Skeletal muscle satellite cell (primary cell): ENCODE data around the gene KRTAP5-11.
"Not testable (repeated sequence)": the region's sequence is repeated elsewhere in the genome, so short reads cannot be mapped to it uniquely, and the experiment has no call there.

Experiments used
- H3K27me3 ChIP-seq: 2 replicates; pipeline ENCODE4 v1.7.0; 2013; ENCODE audit warnings: low read length; ENCODE audit not compliant: control insufficient read depth, insufficient read depth
- H3K36me3 ChIP-seq: 2 replicates; pipeline ENCODE4 v1.7.0; 2013; ENCODE audit warnings: mild to moderate bottlenecking, control low read depth, low read length; ENCODE audit not compliant: insufficient read depth
- H3K4me1 ChIP-seq: 2 replicates; pipeline ENCODE4 v1.7.0; 2013; ENCODE audit warnings: low read length; ENCODE audit not compliant: control insufficient read depth, insufficient read depth
- H3K4me2 ChIP-seq: 2 replicates; pipeline ENCODE4 v1.7.0; 2013; ENCODE audit warnings: mild to moderate bottlenecking, low read length
- H3K4me3 ChIP-seq: 2 replicates; pipeline ENCODE4 v1.7.0; 2013; ENCODE audit warnings: low read length
- H3K9ac ChIP-seq: 2 replicates; pipeline ENCODE4 v1.7.0; 2013; ENCODE audit warnings: mild to moderate bottlenecking, low read depth, low read length, moderate library complexity
- H3K9me3 ChIP-seq: replicated peaks from 2 replicates; pipeline ENCODE4 v1.7.0; 2013; ENCODE audit warnings: mild to moderate bottlenecking, control low read depth, low read length

KRTAP5-11 gene

GRCh38 chr11:71566626-71567599, 15.8 kb downstream of the KRTAP5-11 start:
- H3K9me3 ChIP-seq, H3K36me3 ChIP-seq: not testable (repeated sequence)

GRCh38 chr11:71566081-71566620, 16.5 kb downstream of the KRTAP5-11 start:
- no peak overlapping the region for H3K4me2 ChIP-seq
- no peaks in the 10 kb centered on the region for H3K4me1 ChIP-seq
- H3K9ac ChIP-seq, result no peak overlapping the region
- H3K4me3 ChIP-seq, result no peak overlapping the region
- H3K9me3 ChIP-seq, result no peaks in the 10 kb centered on the region
- H3K36me3 ChIP-seq, result no peaks in the 10 kb centered on the region
- H3K27me3 ChIP-seq, result peaks cover 54% of the 10 kb centered on the region

More at GRCh38 chr11:71566626-71567599, 15.8 kb downstream of the KRTAP5-11 start:
- H3K4me2 ChIP-seq, H3K9ac ChIP-seq, H3K4me1 ChIP-seq, H3K4me3 ChIP-seq: not testable (repeated sequence)
- peaks cover 50% of the 10 kb centered on the region for H3K27me3 ChIP-seq

- Histone ChIP-seq H3K9me3 (no peaks in the 10 kb centered on the region), H3K4me2 (no peak within 1 kb of the TSS), H3K27me3 (peaks cover 53% of the 10 kb centered on the region), H3K9ac (no peak within 1 kb of the TSS), H3K4me3 (no peak within 1 kb of the TSS), H3K4me1 (no peaks in the 10 kb centered on the region), H3K36me3 (no peaks in the 10 kb centered on the region)
These were observed 17.4 kb downstream of the KRTAP5-11 start, which contains the start of gene KRTAP5-10 for GRCh38 chr11:71565263-71565662. Gene KRTAP5-10 (plus strand): TSS chr11:71565563. CDS start chr11:71565588, 25 bp downstream.

- H3K9ac ChIP-seq, result no peak overlapping the region
- no peaks in the 10 kb centered on the region for H3K36me3 ChIP-seq
- H3K4me2 ChIP-seq, result no peak overlapping the region
- peaks cover 50% of the 10 kb centered on the region for H3K27me3 ChIP-seq
- H3K4me3 ChIP-seq, result no peak overlapping the region
- no peaks in the 10 kb centered on the region for H3K9me3 ChIP-seq
- no peaks in the 10 kb centered on the region for H3K4me1 ChIP-seq
These were observed 18.2 kb downstream of the KRTAP5-11 start for GRCh38 chr11:71564430-71564829.

- no peak overlapping the region for H3K4me3 ChIP-seq
- peaks cover 52% of the 10 kb centered on the region for H3K27me3 ChIP-seq
- no peak overlapping the region for H3K9ac ChIP-seq
- no peaks in the 10 kb centered on the region for H3K36me3 ChIP-seq
- no peaks in the 10 kb centered on the region for H3K4me1 ChIP-seq
- no peaks in the 10 kb centered on the region for H3K9me3 ChIP-seq
- no peak overlapping the region for H3K4me2 ChIP-seq
These were observed 19.3 kb downstream of the KRTAP5-11 start for GRCh38 chr11:71563406-71563805.

GRCh38 chr11:71562120-71562519, 20.6 kb downstream of the KRTAP5-11 start:
- Histone ChIP-seq H3K4me1 (no peaks in the 10 kb centered on the region), H3K9ac (no peak overlapping the region), H3K27me3 (peaks cover 47% of the 10 kb centered on the region), H3K36me3 (no peaks in the 10 kb centered on the region), H3K4me2 (no peak overlapping the region), H3K4me3 (no peak overlapping the region), H3K9me3 (no peaks in the 10 kb centered on the region)

GRCh38 chr11:71558996-71559395, 23.7 kb downstream of the KRTAP5-11 start:
- Histone ChIP-seq H3K9ac (no peak overlapping the region), H3K27me3 (peaks cover 38% of the 10 kb centered on the region), H3K4me1 (no peaks in the 10 kb centered on the region), H3K4me2 (no peak overlapping the region), H3K4me3 (no peak overlapping the region), H3K9me3 (no peaks in the 10 kb centered on the region), H3K36me3 (no peaks in the 10 kb centered on the region)

- Histone ChIP-seq H3K36me3 (no peaks in the 10 kb centered on the region), H3K27me3 (peaks cover 23% of the 10 kb centered on the region), H3K9me3 (no peaks in the 10 kb centered on the region), H3K4me2 (no peak overlapping the region), H3K4me1 (no peaks in the 10 kb centered on the region), H3K4me3 (no peak overlapping the region), H3K9ac (no peak overlapping the region)
These were observed 25.4 kb downstream of the KRTAP5-11 start for GRCh38 chr11:71557257-71557656.

GRCh38 chr11:71556018-71556417, 26.7 kb downstream of the KRTAP5-11 start:
- Histone ChIP-seq H3K27me3 (peaks cover 28% of the 10 kb centered on the region), H3K4me2 (no peak overlapping the region), H3K9me3 (no peaks in the 10 kb centered on the region), H3K36me3 (no peaks in the 10 kb centered on the region), H3K4me1 (no peaks in the 10 kb centered on the region), H3K9ac (no peak overlapping the region), H3K4me3 (no peak overlapping the region)

GRCh38 chr11:71555508-71555907, 27.2 kb downstream of the KRTAP5-11 start:
- Histone ChIP-seq H3K9ac (no peak overlapping the region), H3K27me3 (peaks cover 25% of the 10 kb centered on the region), H3K4me1 (no peaks in the 10 kb centered on the region), H3K9me3 (no peaks in the 10 kb centered on the region), H3K4me3 (no peak overlapping the region), H3K4me2 (no peak overlapping the region), H3K36me3 (no peaks in the 10 kb centered on the region)

- Histone ChIP-seq H3K9me3 (no peaks in the 10 kb centered on the region), H3K27me3 (peaks cover 30% of the 10 kb centered on the region), H3K4me3 (no peak overlapping the region), H3K36me3 (no peaks in the 10 kb centered on the region), H3K9ac (no peak overlapping the region), H3K4me1 (no peaks in the 10 kb centered on the region), H3K4me2 (no peak overlapping the region)
These were observed 27.7 kb downstream of the KRTAP5-11 start for GRCh38 chr11:71554996-71555395.
